ENCODE measurements around the gene PAQR9.

DNA sequence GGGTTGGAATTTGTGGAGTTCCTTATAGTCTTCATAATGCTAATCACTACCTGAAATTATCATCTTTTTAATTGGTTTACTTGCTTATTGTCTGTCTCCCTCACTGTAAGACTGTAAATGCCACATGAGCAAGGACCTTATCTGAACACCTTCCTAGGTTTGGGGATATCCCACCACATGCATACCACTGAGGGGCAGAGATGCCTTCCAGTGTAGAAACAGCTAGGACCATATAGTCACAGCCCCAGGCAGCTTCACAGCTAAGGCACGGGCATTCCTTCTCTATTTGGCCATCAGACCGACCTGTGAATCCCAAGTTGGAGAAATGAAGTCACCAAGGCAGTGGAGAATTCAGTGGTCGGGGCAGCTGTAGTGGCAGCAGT, 28.6 kb downstream of the PAQR9 start:
- TF ChIP-seq, protein P1, sequence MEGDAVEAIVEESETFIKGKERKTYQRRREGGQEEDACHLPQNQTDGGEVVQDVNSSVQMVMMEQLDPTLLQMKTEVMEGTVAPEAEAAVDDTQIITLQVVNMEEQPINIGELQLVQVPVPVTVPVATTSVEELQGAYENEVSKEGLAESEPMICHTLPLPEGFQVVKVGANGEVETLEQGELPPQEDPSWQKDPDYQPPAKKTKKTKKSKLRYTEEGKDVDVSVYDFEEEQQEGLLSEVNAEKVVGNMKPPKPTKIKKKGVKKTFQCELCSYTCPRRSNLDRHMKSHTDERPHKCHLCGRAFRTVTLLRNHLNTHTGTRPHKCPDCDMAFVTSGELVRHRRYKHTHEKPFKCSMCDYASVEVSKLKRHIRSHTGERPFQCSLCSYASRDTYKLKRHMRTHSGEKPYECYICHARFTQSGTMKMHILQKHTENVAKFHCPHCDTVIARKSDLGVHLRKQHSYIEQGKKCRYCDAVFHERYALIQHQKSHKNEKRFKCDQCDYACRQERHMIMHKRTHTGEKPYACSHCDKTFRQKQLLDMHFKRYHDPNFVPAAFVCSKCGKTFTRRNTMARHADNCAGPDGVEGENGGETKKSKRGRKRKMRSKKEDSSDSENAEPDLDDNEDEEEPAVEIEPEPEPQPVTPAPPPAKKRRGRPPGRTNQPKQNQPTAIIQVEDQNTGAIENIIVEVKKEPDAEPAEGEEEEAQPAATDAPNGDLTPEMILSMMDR (IDR thresholded peaks at IDR 0.05), result no peak
- TF ChIP-seq POLR2A (IDR thresholded peaks at IDR 0.05), result no peak
- TF ChIP-seq POLR2AphosphoS5 (IDR thresholded peaks at IDR 0.05), result no peak
